ENCODE data around the gene AUTS2.
A peak's percentile ranks its signal among the peaks of the same experiment; 100 is the strongest.
"Not testable (repeated sequence)": the region's sequence is repeated elsewhere in the genome, so short reads cannot be mapped to it uniquely, and the experiment has no call there.

AUTS2 gene

DNA sequence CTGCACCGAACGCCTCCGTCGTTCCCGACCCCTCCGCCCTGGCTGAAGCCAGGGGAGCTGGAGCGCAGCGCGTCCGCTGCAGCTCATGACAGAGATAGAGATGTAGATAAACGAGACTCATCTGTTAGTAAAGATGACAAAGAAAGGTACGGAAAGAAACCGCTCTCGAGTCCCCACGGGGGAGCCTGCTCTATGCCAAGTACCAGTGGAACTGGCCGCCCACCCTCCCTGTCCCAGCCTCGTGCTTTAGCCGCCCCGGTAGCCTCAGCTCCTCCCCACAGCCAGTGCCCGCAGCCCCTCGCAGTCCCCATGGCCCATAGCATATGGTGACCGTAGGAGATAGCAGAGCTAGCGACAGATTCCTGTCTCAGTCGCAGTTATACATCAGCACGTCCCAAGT, 1189.0 kb downstream of the AUTS2 start:
- no peak for DNase-seq (ENCODE audit: low spot score)

DNA sequence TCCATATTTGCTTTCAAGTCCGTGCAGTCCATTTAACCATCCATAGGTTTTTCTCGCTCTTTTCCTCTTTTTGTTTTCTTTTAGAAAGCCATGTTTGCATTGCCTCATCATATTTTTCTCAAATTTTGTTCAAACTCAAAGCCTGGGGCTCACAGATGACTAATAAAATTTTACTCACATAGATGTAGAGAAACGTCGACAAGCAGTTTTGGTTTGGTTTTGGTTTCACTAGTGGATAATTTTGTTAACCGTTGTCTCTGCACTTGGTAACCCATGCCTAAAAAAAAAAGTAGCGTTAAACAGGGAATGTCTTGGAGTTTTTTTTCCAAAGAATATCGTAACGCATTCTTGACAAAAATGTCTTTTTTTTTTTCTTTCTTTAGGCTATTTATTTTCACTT, 1189.5 kb downstream of the AUTS2 start:
- DNase-seq (ENCODE audit: low spot score) = no peak

DNA sequence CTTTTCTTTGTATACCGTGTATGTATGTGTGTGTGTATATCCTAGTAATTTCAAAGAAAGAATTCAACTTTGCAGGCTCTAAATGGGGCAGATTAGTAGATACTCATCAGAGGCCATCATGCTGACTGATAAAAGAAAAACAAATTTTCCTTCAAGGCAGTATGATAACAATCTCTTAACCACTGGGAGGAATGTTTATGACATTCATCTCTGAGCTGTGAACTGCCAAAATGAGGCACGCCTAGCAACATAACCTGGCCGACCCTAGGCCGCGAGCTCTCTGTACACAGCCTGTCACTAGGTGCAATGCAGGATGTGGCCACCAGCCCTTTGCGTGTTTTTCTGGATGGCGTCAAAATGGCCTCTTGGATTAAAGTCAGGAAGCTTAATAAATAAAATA, 1190.0 kb downstream of the AUTS2 start:
- no peak for DNase-seq (ENCODE audit: low spot score)

DNA sequence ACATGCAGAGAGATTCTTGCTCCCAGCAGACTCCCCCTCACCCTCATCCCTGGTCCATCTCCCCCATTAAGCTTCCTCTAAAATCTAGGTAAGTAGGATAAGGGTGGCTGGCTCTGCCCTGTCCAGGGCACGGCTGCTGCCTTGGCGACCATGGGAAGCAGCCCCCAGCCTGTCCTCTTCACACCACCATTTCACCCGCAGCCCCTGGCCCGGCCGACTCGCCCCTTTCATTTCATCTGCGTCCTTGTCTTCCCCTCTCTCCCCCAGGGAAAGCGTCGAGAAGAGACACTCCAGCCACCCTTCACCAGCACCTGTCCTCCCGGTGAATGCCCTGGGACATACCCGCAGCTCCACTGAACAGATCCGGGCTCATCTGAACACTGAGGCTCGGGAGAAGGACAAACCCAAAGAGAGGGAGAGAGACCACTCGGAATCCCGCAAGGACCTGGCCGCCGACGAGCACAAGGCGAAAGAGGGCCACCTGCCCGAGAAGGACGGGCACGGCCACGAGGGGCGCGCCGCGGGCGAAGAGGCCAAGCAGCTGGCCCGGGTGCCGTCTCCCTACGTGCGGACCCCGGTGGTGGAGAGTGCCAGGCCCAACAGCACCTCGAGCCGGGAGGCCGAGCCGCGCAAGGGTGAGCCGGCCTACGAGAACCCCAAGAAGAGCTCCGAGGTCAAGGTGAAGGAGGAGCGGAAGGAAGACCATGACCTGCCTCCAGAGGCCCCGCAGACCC, 1191.4 kb downstream of the AUTS2 start:
- no peak for DNase-seq (ENCODE audit: low spot score)

GRCh38 chr7:70790215-70791073, 1192.2 kb downstream of the AUTS2 start:
- DNase-seq (ENCODE audit: low spot score) = no peak

- DNase-seq (ENCODE audit: low spot score) = no peak
Measured at GRCh38 chr7:70791341-70791740, 1193.1 kb downstream of the AUTS2 start.

DNA sequence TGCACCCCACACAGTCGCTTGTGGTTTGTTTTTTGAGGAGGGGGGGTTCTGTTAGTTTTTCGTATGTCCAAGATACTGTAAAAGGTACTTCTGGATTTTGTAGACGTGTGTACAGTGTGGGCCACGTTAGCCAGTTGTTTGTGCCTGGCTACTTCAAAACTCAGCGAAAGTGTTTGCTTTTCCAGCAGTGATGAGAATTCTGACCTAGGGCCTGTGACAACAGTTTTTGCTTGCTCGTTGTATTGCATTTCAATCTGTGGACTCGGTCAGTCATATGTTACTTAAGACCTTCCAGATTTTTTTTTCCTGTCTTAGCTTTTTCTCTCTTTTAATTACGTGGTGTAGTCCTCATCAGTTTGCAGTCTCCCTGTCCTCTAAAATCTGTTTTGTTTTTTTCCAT, 1194.8 kb downstream of the AUTS2 start:
- DNase-seq (ENCODE audit: low spot score) = no peak

DNA sequence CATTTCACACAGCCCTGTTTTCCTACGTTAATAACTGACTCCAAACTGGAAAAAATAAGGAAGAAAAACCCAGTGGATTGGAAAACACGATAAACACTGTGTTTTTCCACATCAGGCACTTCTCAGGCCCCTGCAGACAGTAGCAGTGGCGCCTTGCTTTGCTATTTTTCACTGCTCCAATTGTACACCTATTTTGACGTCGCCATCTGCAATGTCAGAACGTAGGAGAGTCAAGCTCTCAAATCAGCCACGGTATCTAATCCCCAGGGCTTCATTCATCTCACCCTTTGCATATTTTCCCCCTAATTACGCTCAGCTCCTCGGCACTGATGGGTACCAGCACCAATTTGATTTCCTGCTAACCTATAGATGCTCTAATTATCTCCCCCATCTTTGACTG, 1195.5 kb downstream of the AUTS2 start:
- no peak for DNase-seq (ENCODE audit: low spot score)

- no peak for DNase-seq (ENCODE audit: low spot score)
Measured at GRCh38 chr7:70794962-70795361, 1196.7 kb downstream of the AUTS2 start.

DNA sequence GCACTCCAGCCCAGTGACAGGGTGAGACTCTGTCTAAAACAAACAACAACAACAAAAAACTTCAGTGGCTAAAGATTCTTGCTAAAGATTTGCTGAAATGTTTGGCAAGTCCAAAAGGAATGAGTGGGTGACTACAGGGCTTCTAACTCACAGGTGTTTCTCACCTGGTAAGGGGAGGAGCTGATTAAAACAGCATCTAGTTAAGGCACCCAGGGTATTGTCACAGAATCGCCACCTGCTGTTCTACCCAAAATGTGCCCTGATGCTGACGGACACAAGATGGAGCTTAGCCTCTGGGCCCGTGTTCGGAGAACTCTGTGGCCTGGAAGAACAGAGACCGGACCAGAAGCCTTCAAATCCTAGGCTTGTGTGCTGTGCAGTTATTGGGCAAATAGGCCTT, 1197.7 kb downstream of the AUTS2 start:
- DNase-seq (ENCODE audit: low spot score) = no peak

GRCh38 chr7:70797109-70797514, 1198.8 kb downstream of the AUTS2 start:
- no peak for DNase-seq (ENCODE audit: low spot score)

DNA sequence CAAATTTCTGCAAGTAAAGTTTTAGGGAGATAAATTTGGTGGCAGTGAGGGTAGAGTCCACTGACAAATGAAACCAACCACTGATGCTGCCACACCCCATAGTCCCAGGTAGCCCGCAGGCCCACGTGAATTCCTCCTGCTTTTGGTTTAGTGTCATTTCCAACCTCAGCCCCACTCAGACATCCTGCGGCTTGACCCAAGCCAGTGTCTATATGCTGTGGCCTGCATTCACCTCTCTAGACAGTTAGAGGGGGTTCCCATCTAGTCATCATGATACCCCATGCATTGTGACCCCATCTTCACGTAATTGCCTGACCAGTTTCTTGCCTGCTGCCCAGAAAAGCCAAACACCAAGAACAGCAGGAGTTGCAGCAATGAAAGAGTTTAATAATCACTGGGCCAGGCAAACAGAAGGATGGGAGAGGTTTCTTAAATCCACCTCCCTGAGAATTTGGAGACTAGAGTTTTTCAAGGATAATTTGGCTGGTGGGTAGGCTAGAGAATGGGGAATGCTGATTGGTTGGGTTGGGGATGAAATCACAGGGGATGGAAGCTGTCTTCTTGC, 1201.6 kb downstream of the AUTS2 start:
- DNase-seq (ENCODE audit: low spot score) = no peak

DNA sequence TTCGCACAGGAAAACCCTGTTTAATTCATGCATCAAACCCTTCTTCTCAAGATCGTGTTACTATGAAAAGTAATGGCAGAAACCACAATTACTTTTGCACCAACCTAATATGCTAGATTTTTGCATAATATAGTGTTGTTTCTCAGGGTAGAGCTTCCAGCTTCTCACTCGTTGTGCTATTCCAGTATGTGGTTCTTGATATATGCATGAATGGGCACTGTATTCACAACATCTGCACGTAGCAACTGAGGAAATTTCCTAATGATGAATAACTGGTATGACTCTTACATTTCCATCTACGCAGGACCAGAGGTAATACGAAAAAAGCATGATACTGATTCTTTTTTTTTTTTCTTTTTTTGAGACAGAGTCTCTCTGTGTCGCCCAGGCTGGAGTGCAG, 1207.1 kb downstream of the AUTS2 start:
- DNase-seq (ENCODE audit: low spot score) = no peak

DNA sequence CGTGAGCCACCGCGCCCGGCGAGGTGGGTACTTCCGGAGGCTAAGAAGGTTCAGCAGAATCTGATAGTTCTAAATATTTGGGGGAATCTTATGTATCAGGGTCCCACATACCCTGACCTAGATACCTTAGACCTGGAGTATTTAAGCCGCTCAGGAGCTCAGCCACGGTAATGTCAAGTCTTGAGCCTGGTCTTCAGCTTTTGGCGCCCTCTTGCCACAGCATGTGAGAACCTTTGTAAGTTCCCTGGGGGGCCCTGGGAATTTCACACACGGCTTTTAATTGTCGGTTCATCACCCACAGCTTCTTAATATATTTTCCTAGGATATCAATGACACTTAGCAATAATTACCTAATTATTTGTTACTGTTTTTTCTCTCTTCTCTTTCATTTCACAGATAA, 1209.4 kb downstream of the AUTS2 start:
- no peak for DNase-seq (ENCODE audit: low spot score)

DNA sequence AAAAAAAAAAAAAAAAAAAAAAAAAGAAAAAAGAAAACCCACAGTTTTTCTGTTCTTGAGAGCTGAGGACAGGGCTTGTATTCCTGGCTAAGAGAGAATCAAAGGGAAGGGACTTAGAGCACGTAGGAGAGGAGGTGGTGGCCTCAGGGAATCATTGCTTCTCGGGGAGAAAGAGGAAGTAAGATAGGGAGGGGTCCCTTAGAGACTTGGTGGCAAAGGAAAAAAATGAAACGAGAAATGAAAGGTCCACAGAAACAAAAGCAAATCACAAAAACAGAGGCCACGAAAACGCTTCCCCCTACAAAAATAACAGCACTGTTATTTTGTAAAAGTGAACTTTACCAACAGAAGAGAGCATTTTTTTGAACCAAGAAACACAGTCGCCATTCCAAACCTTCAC, 1210.6 kb downstream of the AUTS2 start:
- DNase-seq (ENCODE audit: low spot score) = no peak

- no peak for DNase-seq (ENCODE audit: low spot score)
Measured at GRCh38 chr7:70810558-70811139, 1212.4 kb downstream of the AUTS2 start.

GRCh38 chr7:70812511-70812910, 1214.2 kb downstream of the AUTS2 start:
- DNase-seq (ENCODE audit: low spot score) = no peak

DNA sequence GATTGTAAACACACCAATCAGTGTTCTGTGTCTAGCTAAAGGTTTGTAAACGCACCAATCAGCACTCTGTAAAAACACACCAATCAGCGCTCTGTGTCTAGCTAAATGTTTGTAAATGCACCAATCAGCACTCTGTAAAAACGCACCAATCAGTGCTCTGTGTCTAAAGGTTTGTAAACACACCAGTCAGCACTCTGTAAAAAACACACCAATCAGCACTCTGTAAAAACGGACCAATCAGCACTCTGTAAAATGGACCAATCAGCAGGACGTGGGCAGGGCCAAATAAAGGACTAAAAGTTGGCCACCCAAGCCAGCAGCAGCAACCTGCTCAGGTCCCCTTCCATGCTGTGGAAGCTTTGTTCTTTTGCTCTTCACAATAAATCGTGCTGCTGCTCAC, 1224.2 kb downstream of the AUTS2 start:
- DNase-seq (ENCODE audit: low spot score) = not testable (repeated sequence)

DNA sequence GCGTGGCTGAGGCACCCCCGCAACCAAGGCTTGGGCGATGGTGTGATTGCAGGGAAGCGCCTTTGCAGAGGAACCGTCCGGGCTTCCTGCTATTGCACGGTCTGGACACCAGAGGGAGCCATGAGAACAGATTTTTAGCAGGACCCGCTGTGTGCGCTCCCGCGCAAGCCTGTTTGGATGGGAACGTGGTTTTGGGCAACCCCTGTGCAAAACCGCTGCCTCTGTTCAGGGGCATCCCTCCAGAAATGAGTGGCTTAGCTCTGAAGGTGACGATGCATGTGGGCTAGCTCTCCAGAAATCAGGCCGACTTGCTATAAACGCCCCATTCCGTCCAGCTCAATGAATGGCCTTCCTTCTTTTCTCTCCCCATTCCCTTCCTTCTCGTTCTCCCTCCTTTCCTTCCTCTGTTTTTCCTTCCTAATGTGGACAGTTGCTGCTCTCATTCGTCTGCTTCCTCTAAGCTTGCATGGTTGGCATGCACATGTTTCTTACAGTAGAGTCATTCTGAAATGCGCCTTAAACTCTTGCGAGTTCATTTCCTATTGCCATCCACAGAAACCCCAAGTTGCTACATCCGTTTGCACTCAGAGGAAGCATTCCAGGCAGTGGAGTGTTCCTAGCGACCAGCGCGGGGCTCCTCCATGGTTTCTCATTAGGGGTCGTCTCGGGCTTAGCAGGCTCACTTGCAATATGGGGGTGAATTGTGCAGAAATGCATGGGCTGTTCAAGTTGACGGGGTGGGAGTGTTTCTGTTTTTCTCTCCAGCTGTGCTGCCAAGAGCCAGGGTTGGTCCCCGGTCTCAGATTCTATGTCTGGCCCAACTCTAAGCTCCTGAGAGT, 1231.2 kb downstream of the AUTS2 start:
- DNase-seq (ENCODE audit: low spot score) = peak; percentile 68

DNA sequence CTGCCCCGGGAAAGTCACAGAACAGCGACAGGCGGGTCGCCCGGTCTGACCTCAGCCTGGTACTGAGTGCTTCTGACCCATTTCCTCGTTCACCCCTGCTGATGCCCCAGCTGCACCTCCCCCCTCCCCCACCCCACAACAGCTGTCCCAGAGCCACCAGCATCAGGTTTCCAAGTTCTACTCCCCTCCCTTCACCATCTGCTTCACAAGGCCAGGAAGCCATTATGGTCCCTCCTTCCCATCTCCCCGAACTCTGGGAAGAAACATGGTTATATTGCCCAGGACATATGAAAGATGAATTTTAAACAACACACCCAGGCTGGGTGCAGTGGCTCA, 1231.8 kb downstream of the AUTS2 start:
- no peak for DNase-seq (ENCODE audit: low spot score)

DNA sequence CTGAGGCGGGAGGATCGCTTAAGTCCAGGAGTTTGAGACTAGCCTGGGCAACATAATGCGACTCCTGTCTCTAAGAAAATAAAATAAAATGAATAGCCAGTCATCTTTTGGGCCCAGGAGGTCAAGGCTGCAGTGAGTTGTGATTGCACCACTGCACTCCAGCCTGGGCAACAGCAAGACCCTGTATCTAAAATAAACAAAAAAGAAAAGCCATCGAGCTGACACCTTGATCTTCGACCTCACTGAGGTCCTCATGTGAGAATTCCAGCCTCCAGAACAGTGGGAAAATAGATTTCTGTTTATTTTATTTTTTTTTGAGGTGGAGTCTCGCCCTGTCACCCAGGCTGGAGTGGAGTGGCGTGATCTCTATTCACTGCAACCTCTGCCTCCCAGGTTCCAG, 1232.2 kb downstream of the AUTS2 start:
- DNase-seq (ENCODE audit: low spot score) = no peak

GRCh38 chr7:70833726-70834125, 1235.5 kb downstream of the AUTS2 start:
- DNase-seq (ENCODE audit: low spot score) = peak; percentile 93

Data from kidney capillary endothelial cell (primary cell).